Measurements from ENCODE around the gene OAF. TPM values are rescaled to one million over a fixed set of nuclear protein-coding genes. Genes with fewer than 3 reads are reported as not detected.

OAF gene
- total RNA-seq, 1 donor from 2014 or later, result 67.5 TPM

- H3K27ac Mint-ChIP-seq, result no peak overlapping the region
- peak overlapping the region; percentile 66 for H3K4me3 Mint-ChIP-seq
Observed at GRCh38 chr11:120238968-120239620, 28.3 kb downstream of the OAF start.

GRCh38 chr11:120239713-120240640 is 29.1 kb downstream of the OAF start, which contains the start of gene POU2F3:
TSS of gene POU2F3 (plus strand) at chr11:120240140. CDS start at chr11:120240344, 204 bp downstream.
- H3K27ac Mint-ChIP-seq, result no peak within 1 kb of the TSS
- no peaks in the 10 kb centered on the region for H3K9me3 Mint-ChIP-seq
- H3K4me1 Mint-ChIP-seq (ENCODE audit: unreplicated experiment), result peaks cover 12% of the 10 kb centered on the region

More at GRCh38 chr11:120238968-120239620, 28.3 kb downstream of the OAF start:
- Mint-ChIP-seq H3K36me3 (no peaks in the 10 kb centered on the region), H3K9me3 (no peaks in the 10 kb centered on the region), H3K4me1 (ENCODE audit: unreplicated experiment) (peaks cover 13% of the 10 kb centered on the region), H3K27me3 (peaks cover 82% of the 10 kb centered on the region)
- TF ChIP-seq, protein P1, sequence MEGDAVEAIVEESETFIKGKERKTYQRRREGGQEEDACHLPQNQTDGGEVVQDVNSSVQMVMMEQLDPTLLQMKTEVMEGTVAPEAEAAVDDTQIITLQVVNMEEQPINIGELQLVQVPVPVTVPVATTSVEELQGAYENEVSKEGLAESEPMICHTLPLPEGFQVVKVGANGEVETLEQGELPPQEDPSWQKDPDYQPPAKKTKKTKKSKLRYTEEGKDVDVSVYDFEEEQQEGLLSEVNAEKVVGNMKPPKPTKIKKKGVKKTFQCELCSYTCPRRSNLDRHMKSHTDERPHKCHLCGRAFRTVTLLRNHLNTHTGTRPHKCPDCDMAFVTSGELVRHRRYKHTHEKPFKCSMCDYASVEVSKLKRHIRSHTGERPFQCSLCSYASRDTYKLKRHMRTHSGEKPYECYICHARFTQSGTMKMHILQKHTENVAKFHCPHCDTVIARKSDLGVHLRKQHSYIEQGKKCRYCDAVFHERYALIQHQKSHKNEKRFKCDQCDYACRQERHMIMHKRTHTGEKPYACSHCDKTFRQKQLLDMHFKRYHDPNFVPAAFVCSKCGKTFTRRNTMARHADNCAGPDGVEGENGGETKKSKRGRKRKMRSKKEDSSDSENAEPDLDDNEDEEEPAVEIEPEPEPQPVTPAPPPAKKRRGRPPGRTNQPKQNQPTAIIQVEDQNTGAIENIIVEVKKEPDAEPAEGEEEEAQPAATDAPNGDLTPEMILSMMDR (conservative IDR thresholded peaks at IDR 0.05), result no peak
- no peak for DNase-seq (ENCODE audit: extremely low spot score, unreplicated experiment)

DNA sequence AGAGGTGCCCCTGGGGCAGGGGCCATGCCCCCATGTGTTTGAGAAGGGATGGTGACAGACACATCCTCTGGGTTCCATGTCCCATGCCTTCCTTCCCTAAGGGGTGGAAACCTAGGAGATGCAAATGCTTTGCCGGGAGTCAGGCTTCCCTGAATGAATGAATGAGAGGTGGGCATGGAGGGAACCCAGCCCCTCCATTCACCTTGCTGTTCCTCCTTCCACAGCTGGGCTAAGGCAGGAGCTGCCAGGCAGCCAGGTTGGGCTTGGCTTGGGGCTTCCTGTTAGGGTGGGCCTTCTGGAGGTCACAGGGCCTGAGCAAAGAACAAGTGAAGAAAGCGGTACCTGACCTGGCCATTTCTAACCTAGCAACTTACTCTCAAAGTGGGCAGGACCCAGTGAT is 30.0 kb downstream of the OAF start:
- no peak for DNase-seq (ENCODE audit: extremely low spot score, unreplicated experiment)
- H3K4me1 Mint-ChIP-seq (ENCODE audit: unreplicated experiment), result peaks cover 4% of the 10 kb centered on the region
- H3K36me3 Mint-ChIP-seq, result no peaks in the 10 kb centered on the region
- peak overlapping the region; percentile 73 for H3K4me3 Mint-ChIP-seq
- H3K27ac Mint-ChIP-seq, result no peak overlapping the region
- TF ChIP-seq, protein P1 (conservative IDR thresholded peaks at IDR 0.05), result no peak
- peaks cover 88% of the 10 kb centered on the region for H3K27me3 Mint-ChIP-seq
- H3K9me3 Mint-ChIP-seq, result no peaks in the 10 kb centered on the region

More at GRCh38 chr11:120239713-120240640, 29.1 kb downstream of the OAF start, which contains the start of gene POU2F3:
- H3K4me3 Mint-ChIP-seq, result peak within 1 kb of the TSS; percentile 73
- DNase-seq (ENCODE audit: extremely low spot score, unreplicated experiment), result no peak
- H3K36me3 Mint-ChIP-seq, result no peaks in the 10 kb centered on the region
- TF ChIP-seq, protein P1 (conservative IDR thresholded peaks at IDR 0.05), result peak; percentile 35
- peaks cover 85% of the 10 kb centered on the region for H3K27me3 Mint-ChIP-seq

DNA sequence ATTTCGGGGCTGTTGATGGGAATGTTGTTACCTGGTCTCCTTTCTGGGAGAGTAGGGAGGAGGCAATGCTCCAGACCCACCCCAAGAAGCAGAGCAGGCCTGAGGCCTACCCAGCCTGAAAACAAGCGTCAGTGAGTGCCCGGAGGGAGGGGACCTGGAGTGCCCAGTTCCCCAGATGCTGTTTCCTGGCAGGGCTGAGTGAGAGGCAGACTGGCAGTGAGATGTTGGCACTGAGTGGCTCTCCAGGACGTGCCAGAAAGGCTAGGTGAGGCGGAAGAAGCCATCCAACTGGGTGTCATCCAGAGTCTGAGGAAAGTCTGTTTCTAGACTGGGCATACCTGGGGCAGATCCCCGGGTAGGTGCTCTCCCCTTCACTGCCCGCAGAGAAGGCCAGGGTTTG is 30.4 kb downstream of the OAF start:
- DNase-seq (ENCODE audit: extremely low spot score, unreplicated experiment), result no peak
- Mint-ChIP-seq H3K4me3 (no peak overlapping the region), H3K27ac (no peak overlapping the region), H3K4me1 (ENCODE audit: unreplicated experiment) (peaks cover 4% of the 10 kb centered on the region), H3K27me3 (peaks cover 89% of the 10 kb centered on the region), H3K36me3 (no peaks in the 10 kb centered on the region), H3K9me3 (no peaks in the 10 kb centered on the region)
- TF ChIP-seq, protein P1 (conservative IDR thresholded peaks at IDR 0.05), result no peak

DNA sequence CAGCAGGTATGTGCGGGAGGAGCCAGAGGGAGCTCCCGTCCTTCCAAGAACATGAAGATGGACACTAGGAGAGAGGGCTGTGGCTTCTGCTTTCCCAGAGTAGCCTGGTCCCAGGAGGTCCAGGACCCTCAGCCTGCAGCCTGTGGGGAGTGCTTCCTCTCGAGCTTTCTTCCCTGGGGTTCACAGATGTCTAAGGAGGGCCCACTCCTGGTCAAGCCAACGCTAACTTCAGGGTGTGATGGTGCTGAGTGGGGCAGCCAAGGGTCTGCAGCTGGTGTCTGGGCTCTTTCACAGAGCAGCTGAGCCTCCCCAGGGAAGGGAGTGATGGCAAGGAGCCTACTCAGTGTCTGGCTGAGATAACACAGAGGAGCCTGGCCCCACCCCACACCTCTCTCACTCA is 32.4 kb downstream of the OAF start:
- Mint-ChIP-seq H3K9me3 (no peaks in the 10 kb centered on the region), H3K4me1 (ENCODE audit: unreplicated experiment) (peaks cover 4% of the 10 kb centered on the region), H3K36me3 (no peaks in the 10 kb centered on the region), H3K4me3 (no peak overlapping the region), H3K27ac (no peak overlapping the region), H3K27me3 (peaks cover 91% of the 10 kb centered on the region)
- no peak for DNase-seq (ENCODE audit: extremely low spot score, unreplicated experiment)
- TF ChIP-seq, protein P1 (conservative IDR thresholded peaks at IDR 0.05), result no peak
